Retinal pigment epithelial cell (primary cell): ENCODE measurements around the gene MRM1.

Experiments used
- DNase-seq: peaks from one replicate; pipeline ENCODE4 v3.0.0-alpha.2; 2010; ENCODE audit warnings: low read depth
- H3K4me3 ChIP-seq: 2 replicates; pipeline ENCODE4 v1.5.1; 2011; ENCODE audit warnings: mild to moderate bottlenecking, low read length, control low read depth, moderate library complexity
- CTCF ChIP-seq: conservative IDR thresholded peaks from 2 replicates; pipeline ENCODE4 v1.5.1; 2011; ENCODE audit warnings: low read depth, low read length, control low read depth, inconsistent platforms

Gene MRM1

GRCh38 chr17:36601303-36602029, at the start of gene MRM1:
MRM1 (plus strand) TSS chr17:36601583; CDS start chr17:36601811, 228 bp downstream.
- DNase-seq, result peak; percentile 51
- TF ChIP-seq CTCF, result no peak
- peak within 1 kb of the TSS; percentile 90 for H3K4me3 ChIP-seq

- H3K4me3 ChIP-seq, result no peak overlapping the region
- no peak for TF ChIP-seq CTCF
- no peak for DNase-seq
Measured at GRCh38 chr17:36553459-36553858, 47.9 kb upstream of the MRM1 start.

- no peak for TF ChIP-seq CTCF
- H3K4me3 ChIP-seq, result no peak overlapping the region
- no peak for DNase-seq
Measured at GRCh38 chr17:36566081-36566480, 35.3 kb upstream of the MRM1 start.

- no peak for DNase-seq
- no peak for TF ChIP-seq CTCF
- no peak overlapping the region for H3K4me3 ChIP-seq
Measured at GRCh38 chr17:36575028-36575427, 26.4 kb upstream of the MRM1 start.

- no peak for TF ChIP-seq CTCF
- DNase-seq, result no peak
- H3K4me3 ChIP-seq, result no peak overlapping the region
Measured at GRCh38 chr17:36576793-36577192, 24.6 kb upstream of the MRM1 start.

- no peak for TF ChIP-seq CTCF
- DNase-seq, result no peak
- no peak overlapping the region for H3K4me3 ChIP-seq
Measured at GRCh38 chr17:36578671-36579070, 22.7 kb upstream of the MRM1 start.

- no peak overlapping the region for H3K4me3 ChIP-seq
- no peak for TF ChIP-seq CTCF
- no peak for DNase-seq
Measured at GRCh38 chr17:36583787-36584186, 17.6 kb upstream of the MRM1 start.
